ENCODE data around the gene CLSTN2.

- TF ChIP-seq CTCF (IDR thresholded peaks at IDR 0.05) (no peak), POLR2A (IDR thresholded peaks at IDR 0.05) (no peak), EP300 (IDR thresholded peaks at IDR 0.05) (no peak)
These were observed 381.0 kb downstream of the CLSTN2 start for GRCh38 chr3:140315955-140316354.

All from tibial nerve (tissue), 4 donors.